GM21528 (cell line): ENCODE measurements around the gene C1orf94.

ENCODE experiments used
- ATAC-seq: cut with Tn5 transposase; IDR thresholded peaks from one replicate; pipeline ENCODE4 v1.9.1; 2021; ENCODE audit warnings: mild to moderate bottlenecking, moderate library complexity; ENCODE audit not compliant: unreplicated experiment, low FRiP score

The C1orf94 gene, protein sequence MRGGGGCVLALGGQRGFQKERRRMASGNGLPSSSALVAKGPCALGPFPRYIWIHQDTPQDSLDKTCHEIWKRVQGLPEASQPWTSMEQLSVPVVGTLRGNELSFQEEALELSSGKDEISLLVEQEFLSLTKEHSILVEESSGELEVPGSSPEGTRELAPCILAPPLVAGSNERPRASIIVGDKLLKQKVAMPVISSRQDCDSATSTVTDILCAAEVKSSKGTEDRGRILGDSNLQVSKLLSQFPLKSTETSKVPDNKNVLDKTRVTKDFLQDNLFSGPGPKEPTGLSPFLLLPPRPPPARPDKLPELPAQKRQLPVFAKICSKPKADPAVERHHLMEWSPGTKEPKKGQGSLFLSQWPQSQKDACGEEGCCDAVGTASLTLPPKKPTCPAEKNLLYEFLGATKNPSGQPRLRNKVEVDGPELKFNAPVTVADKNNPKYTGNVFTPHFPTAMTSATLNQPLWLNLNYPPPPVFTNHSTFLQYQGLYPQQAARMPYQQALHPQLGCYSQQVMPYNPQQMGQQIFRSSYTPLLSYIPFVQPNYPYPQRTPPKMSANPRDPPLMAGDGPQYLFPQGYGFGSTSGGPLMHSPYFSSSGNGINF

GRCh38 chr1:34176830-34177603 is at the start of gene C1orf94:
Gene C1orf94 (plus strand): TSS chr1:34176907. CDS start chr1:34177790, 883 bp downstream.
- no peak for ATAC-seq

DNA sequence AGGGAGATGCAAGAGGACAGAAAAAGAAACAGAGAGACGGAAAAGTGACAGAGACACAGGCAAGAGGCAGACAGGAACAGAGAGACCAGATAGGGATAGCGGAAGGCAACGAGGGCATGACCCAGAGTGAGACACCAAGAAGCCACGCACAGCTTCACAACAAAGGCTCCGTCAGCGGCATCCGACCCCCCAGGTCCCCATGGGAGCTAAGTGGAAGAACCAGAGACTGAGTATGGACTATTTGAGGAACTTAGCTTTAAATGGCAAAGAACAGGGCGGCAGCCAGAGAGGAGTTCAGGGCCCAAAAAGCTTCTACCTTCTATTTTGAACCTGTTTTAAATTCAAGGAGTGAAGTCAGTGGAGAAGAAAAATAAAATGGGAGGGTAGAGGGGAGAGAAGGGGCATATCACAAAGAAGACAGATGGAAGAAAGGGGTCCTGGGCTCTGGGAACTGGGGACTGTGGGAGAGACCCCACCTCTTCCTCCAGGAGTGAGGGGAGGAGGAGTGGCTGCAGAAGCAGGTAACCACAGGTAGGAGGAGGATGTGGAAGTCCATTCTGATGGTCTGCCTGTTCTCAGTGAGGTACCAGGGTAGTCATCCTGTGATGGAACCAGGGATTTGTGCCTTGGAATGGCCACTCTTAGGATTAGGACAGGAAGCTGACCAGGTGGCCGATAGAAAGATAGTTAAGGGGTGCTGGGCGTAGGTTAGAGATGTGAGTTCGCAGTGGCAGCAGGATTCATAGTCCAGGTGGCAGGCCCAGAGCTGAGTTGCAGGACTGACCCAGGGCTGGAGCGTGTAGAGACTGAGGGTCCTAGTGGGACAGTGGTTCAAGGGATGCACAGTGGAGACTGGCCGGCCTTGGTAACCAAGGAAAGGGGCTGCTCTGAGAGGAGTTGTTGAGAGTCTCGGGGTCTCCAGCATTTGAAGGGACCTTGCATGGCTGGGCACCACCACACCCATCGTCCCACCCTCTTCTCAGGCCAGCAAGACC is 49.4 kb upstream of the C1orf94 start:
- ATAC-seq: no peak

- no peak for ATAC-seq
Observed at GRCh38 chr1:34128186-34128889, 48.4 kb upstream of the C1orf94 start.

- no peak for ATAC-seq
Observed at GRCh38 chr1:34129630-34130029, 47.1 kb upstream of the C1orf94 start.

- ATAC-seq: no peak
Observed at GRCh38 chr1:34130306-34130705, 46.4 kb upstream of the C1orf94 start.

DNA sequence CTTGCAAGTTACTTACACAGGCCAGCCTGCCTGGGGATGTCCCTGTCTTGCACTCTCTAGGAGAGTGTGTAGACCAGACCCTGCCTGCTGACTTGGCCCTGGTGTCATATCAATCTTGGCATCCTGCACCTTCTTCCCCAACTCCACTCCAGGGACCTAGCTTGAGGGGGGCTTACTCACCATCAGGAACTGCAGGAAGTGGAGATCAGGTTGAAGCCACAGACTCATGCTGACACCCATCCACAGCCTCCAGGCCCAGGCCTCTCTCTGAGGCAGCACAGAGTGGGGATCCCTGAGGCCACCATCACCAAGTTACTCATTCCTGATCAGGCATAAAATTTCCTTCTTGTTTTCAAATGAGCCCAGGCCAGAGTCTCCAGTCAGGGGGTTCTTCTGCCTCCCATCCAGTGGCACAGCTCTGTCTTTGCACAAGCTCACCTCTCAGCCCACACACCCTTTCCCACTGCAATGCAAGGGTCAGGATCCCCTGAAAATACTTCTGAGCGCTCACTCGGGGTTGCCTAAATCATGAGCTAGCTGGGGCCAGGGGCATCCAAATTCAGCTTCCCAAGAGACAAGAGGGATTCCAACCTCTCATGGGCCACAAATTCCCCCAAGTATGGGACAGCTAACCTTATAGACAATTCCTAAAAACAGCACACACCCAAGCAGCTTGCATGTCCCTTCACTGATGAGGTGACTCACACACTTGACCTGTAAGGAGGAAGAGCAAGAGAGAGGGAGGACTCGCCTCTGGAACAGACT is 45.1 kb upstream of the C1orf94 start:
- no peak for ATAC-seq

GRCh38 chr1:34132161-34132420 is 44.6 kb upstream of the C1orf94 start:
- no peak for ATAC-seq

DNA sequence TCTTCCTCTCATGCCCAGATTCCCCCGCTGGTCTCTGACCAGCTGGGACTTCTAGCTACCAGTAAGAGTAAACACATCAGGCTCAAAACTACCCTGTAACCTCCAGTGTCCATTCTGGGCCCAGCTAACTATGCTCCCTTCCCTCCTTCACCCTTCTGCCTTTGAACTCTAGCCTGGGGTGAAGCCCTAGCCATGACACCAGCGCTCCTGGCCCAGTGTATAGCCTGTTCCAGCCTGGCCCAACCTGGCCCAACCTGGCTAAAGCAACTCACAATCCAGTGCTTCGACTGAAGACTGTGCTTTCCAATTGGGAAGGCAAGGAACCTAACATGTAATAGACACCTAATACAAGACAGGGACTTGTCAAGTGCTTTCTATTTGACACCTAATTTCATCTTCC is 39.3 kb upstream of the C1orf94 start:
- ATAC-seq: no peak

DNA sequence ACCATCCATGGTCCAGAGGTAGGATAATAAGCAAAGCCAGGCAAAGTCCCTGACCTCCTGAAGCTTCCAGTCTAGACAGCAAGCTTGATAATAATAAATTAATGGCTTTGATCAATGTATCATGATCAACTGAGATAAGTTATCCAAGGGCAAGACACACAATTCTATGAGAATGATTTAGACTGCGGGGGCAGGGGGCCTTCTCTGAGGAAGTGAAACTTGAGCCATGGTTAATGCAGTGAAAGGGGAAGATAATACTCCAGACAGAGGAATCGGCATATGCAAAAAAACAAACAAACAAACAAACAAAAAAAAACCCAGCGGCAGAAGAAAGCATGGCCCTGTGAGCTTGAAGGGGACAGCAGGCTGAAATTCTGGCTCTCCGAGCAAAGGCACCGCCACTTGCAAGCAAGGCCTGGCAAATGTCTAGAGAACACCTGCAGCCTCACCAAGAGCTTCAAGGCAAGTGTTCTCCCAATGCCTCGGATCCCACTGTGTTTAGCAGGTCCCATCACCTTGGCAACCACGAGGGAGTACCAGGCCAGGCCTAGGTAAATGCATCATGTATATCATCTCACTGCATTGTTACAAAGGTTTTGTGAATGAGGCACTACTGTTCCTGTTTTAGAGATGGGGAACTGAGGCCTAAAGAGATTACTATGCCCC is 36.6 kb upstream of the C1orf94 start:
- ATAC-seq: no peak

DNA sequence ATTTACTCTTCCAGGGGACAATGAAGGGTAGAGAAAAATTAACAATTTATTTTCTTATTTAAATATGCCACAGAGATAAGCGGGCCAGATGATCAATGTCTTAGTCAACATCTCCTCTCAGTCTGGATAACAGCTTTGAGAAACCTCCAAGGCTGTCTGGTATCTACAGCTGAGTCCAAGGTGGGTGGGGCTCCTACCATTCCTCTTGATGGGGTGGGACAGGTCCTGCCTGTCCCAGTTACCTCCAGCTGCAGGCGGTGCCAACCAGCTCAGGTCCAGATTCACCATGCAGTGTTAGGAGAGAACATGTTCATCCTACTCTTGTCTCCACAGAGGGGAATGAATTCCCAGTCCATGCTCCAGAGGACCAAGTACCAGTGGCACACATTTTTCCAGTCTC is 32.7 kb upstream of the C1orf94 start:
- no peak for ATAC-seq

DNA sequence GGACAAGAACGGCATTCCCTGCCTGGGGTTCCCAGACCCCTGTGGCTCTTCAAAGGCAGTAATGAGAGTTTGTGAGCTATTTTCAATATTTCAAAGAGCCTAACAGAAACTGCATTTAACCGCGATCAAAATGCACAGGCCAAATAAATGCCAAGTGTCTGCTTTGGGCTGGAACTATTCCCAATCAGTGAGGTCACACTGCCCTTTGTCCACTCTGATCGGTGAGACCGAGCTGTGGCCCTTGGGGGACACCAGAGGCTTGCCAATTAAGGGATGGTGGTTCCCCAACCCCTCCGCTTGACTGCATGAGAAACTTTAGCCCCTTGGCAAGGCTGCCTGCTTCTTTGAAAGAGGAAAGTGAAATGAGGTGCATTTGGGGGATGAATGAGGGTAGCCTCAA is 31.9 kb upstream of the C1orf94 start:
- no peak for ATAC-seq

DNA sequence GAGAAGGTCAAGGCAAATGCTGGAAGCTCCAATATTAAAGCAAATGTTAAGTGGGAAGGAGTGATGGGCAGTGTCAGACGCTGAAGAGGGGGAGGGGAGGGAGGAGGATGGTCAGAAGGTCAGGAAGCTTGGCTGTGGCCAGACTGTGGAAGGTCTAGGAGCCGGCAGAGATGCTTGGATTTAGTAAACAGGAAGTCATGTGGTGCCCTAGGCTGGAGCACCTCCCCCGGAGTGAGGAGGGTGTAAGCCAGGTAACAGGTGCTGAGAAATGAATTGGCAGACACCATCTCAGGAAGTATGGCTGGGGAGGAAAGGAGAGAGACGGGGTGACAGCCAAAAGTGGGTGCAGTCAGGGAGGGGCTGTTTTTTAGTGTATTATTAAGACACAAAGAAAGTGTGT is 29.4 kb upstream of the C1orf94 start:
- ATAC-seq: no peak

DNA sequence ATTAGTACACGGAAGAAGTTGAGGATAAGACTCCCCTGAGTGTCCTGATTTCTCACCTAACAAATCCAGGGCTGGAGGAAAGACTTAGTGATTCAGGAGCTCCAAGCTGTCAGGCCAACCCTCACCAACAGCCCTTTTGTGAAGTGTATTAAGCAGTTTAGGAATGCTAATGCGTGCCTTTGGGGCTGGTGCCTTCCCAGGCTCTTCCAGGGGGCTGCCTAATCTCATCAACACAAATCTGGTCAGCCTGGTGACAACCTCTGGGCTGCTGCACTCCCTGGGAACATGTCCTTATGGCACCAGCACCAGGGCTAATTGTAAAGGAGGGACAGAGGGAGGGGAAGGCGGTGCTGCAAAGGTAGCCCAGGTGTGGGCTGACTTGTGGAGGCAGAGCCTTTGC is 27.2 kb upstream of the C1orf94 start:
- ATAC-seq: no peak

DNA sequence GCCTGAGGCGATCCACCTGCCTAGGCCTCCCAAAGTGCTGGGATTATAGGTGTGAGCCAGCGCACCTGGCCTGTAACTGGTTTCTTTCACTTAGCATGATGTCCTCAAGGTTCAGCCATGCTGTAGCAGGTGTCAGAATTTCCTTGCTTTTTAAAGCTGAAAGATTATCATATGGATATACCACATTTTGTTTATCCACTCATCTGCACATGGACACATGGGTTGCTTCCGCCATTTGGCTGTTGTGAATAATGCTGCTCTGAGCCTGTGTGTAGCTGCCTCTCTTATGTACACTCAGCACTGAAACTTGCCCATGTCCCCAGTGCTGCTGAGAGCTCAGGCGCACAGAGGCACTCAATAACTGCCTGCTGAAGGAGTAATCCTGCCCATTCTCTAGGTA is 23.5 kb upstream of the C1orf94 start:
- ATAC-seq: no peak

DNA sequence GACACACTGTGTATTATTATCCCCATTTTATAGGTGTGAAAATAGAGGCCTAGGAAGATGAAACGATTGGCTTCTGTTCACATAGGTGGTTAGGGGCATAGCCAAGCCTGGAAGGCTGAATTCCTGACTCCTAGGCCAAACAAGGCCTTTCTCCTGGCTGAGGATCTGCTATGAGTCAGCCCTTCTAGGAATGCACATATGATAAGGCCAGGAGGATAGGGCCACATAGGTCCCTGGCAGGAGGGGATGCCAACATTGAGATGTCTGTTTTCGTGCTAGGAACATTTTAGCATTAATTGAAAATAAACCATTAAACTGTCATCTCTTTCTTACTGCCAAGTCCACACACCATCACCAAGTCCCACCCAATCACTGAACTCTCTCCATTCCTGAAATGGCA is 20.8 kb upstream of the C1orf94 start:
- ATAC-seq: no peak

- no peak for ATAC-seq
Observed at GRCh38 chr1:34156739-34157138, 20.0 kb upstream of the C1orf94 start.

- no peak for ATAC-seq
Observed at GRCh38 chr1:34162852-34163766, 13.6 kb upstream of the C1orf94 start.
